GM19239 (cell line): ENCODE results near the gene ZNF512B.
"Not testable (repeated sequence)": the region's sequence is repeated elsewhere in the genome, so short reads cannot be mapped to it uniquely, and the experiment has no call there.

Experiments used
- DNase-seq: peaks from one replicate; pipeline ENCODE4 v3.0.0; 2011; ENCODE audit warnings: low spot score; ENCODE audit not compliant: insufficient read length
- FAIRE-seq: peaks from 2 replicates; lab custom pipeline; 2011; peaks lifted over from hg19 to GRCh38; lab: Jason Lieb, UNC

The ZNF512B gene

DNA sequence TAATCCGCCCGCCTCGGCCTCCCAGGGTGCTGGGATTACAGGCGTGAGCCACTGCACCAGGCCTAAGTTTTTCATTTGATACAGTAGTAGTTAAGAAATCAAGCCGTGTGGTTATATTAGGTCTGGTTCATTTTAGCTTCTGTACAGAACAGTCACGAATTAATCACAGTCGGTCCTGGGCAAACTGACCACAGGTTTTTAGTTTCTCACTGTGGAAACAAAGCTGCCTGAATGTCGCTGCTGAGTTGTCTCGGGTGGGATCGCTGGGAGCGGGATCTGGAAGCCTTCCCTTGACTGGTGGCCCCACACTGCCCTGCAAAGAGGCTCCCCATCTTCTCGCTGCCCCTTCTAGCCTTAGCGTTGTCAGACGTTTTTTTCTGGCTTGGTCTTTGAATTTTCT is 32.1 kb downstream of the ZNF512B start:
- DNase-seq (no peak), FAIRE-seq (no peak)

GRCh38 chr20:63935447-63935846 is 34.3 kb downstream of the ZNF512B start:
- no peak for FAIRE-seq

GRCh38 chr20:63934271-63935068 is 35.3 kb downstream of the ZNF512B start:
- DNase-seq = no peak
- FAIRE-seq = no peak

More at GRCh38 chr20:63935447-63935846, 34.3 kb downstream of the ZNF512B start:
- no peak for DNase-seq

DNA sequence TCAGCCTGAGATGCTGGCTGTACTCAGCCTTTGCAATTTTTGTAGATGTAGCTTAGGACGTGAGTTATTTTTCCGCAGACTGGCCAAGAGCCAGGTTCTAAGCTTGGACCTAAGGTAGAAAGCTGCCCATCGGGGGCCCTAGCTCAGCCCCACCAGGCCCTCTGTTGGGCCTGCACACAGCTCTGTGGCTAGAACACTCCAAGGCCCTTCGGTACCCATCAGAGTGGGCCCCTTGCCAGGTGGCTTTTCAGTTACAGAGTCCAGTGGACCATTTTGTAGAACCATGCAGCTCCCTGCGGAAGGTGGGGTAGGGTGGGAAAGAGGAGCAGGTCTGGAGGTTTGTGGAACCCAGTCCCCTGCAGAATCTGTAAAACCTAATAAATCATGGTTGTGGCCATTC is 36.1 kb downstream of the ZNF512B start:
- DNase-seq (no peak), FAIRE-seq (no peak)

DNA sequence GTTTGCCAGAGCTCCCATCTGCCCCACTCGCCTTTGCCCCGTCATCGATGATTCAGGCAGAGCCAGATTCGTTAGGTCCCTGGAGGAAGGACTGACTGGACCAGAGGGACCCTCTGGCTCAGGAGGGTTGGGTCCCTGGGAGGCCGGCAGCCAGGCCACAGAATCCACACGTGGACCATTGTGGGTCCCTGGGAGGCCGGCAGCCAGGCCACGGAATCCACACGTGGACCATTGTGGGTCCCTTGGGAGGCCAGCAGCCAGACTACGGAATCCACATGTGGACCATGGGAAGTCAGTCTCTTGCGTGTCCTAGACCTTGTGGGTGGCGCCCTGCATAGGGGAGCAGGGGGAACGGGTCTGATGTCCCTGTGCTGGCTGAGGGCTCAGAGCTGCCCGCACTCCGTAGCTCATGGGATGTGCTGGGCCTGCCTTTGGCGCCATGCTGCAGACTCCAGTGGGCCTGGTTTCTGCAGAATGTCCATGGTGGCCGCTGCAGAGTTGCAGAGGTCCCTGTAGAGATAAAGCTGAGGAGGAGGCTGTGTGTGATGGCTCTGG is 37.0 kb downstream of the ZNF512B start:
- FAIRE-seq = no peak
- no peak for DNase-seq

DNA sequence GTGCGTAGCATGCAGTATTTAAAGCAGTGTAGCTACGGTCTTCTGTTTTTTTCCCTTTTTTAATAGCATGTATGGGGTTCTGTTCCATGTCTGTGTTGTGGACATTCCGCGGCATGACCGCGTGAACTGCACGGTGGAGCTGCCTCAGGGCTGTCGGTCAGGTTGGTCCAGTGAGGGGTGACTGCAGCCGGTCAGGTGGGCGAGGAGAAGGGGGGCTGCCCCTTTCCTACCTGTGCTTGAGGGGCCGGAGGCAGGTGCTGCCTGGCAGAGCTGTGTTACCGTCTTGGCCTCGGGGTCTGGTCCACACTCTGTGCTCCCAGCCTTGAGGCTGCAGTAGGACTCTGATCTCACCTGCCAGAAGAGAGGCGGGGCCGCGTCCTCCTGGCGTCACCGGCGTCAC is 38.0 kb downstream of the ZNF512B start:
- DNase-seq = no peak
- no peak for FAIRE-seq

DNA sequence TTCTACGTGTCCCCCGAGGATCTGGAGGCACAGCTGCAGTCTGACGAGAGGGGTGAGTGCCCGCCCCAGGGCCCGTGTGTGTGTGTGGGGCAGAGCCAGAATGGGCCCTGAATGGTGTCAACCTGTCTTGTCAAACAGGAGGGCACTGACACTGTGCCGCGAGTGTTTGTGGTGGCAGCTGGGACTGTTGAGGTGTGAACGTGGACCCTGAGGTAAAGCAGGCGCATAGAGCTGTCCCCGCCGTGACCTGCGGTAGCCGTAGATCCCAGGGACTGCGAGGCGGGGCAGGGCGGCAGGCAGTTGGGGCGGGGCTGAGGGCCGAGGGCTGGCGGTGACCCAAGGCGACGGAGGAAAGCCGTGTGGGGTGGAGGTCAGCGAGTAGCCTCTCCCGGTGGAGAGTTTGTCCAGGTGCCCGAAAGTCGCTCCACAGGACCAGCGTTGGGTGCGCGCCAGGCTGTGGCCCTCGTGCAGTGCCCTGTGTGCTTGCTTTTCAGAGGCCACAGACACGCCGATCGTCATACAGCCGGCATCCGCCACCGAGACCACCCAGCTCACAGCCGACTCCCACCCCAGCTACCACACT is 38.7 kb downstream of the ZNF512B start:
- DNase-seq (no peak), FAIRE-seq (no peak)

DNA sequence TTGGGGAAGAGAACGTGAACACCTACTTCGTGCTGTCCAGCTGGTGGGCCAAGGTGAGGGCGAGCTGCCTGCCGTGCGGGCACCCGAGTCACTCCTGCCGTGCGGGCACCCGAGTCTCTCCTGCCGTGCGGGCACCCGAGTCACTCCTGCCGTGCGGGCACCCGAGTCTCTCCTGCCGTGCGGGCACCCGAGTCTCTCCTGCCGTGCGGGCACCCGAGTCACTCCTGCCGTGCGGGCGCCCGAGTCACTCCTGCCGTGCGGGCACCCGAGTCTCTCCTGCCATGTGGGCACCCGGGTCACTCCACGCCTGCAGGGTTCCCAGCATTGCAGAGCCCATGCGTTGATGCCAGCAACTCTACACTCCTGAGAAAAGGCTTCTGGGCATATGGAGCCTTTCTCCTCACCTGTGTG is 40.3 kb downstream of the ZNF512B start:
- DNase-seq, FAIRE-seq: not testable (repeated sequence)

DNA sequence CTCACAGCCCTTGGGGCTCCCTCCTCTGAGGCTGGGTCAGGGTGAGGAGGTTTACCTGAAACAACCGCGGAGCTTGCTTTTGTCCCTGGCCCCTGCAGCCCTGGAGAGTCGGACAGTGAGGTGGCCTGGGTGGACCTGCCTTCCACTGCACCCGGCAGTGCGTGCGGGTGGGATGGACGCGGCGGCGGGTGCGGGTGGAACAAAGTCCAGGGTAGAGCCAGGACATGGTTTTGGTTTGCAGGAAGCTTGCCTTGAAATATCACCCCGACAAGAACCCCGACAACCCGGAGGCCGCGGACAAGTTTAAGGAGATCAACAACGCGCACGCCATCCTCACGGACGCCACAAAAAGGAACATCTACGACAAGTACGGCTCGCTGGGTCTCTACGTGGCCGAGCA is 40.7 kb downstream of the ZNF512B start:
- no peak for DNase-seq

DNA sequence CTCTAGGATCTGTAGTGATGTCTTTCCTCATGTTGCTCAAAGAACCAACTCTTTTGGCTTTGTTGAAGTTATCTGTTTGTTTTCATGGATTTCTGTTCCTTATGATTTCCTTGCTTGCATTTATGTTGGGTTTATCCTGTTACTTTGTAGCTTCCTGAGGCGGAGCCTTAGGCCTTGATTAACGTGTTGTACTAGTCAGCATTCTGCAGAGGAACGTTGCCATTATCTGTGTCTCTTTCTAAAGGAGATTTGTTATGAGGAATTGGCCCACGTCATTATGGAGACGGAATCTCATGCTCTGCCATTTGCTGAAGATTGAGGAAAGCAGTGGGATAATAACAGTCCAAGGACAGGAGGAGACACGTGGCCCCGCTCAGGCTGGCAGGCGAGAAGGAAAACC is 43.4 kb downstream of the ZNF512B start:
- DNase-seq (no peak), FAIRE-seq (no peak)

More for the DNA sequence above, 40.7 kb downstream of the ZNF512B start:
- no peak for FAIRE-seq

- FAIRE-seq = no peak
- DNase-seq = no peak
These were observed 45.5 kb downstream of the ZNF512B start for GRCh38 chr20:63924241-63924640.

DNA sequence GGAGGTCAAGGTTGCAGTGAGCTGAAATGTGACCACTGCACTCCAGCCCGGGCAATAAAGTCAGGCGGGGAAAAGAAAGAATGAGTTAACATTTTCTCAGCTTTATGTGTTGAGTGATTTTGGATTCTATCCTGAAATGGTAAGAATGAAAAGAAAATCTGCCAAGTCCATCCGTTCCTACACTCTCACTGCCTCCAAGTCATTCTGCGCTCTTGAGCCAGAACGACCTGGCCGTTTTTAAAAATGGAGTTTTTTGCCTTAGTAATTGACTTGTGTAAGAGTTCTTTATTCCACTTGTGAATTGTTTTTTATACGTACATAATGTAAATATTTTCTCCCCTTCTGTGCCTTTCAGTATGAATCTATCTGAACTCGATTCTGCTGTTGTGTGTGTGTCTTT is 46.1 kb downstream of the ZNF512B start:
- DNase-seq = no peak
- FAIRE-seq = no peak

DNA sequence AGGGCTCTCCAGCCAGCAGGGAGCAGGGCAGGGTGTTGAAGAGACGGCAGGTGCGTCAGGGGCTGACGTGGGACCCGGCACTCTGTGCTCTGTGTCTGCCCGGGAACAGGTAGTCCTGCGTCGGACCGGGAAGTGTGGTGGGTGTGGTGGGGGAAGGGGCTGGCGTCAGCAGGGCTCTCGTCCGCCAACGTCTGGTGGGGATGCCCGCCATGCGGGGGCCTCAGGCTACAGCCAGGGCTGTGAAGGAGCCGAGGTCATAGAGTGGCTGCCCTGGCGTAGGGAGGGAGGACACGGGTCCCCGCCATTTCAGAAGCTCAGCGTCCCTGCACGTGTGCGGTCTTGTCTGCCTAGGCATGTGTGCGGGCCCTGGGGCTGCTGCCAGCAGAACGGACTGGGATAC is 49.5 kb downstream of the ZNF512B start:
- FAIRE-seq = no peak
- no peak for DNase-seq

DNA sequence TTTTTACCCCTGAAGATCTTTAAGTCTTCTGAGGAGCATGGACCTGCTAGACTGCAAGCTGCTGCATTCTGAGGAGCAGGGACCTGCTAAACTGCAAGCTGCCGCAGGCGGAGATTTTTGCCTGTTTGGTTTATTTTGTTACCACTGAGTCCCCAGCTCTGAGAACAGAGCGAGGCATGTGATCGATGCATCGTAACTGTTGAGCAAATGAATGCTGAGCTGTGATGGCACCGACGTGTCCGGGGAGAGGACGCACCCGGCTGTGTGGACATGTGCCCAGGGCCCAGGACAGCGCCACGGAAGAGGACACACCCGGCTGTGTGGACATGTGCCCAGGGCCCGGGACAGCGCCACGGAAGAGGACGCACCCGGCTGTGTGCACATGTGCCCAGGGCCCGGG is 50.6 kb downstream of the ZNF512B start:
- DNase-seq = no peak

GRCh38 chr20:63917811-63918210 is 51.9 kb downstream of the ZNF512B start:
- FAIRE-seq (no peak), DNase-seq (no peak)

More for the DNA sequence above, 50.6 kb downstream of the ZNF512B start:
- no peak for FAIRE-seq

DNA sequence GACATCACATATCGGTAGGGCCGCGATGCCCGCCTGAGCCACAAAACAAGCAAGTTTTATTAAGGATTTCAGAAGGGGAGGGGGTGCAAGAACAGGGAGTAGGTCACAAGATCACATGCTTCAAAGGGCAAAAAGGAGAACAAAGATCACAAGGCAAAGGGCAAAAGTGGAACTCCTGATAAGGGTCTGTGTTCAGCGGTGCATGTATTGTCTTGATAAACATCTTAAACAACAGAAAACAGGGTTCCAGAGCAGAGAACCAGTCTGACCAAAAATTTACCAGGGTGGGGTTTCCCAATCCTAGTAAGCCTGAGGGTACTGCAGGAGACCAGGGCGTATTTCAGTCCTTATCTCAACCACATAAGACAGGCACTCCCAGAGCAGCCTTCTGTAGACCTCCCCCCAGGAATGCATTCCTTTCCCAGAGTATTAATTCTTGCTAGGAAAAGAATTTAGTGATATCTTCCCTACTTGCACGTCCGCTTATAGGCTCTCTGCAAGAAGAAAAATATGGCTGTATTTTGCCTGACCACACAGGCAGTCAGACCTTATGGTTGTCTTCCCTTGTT is 53.3 kb downstream of the ZNF512B start:
- DNase-seq, FAIRE-seq: not testable (repeated sequence)

DNA sequence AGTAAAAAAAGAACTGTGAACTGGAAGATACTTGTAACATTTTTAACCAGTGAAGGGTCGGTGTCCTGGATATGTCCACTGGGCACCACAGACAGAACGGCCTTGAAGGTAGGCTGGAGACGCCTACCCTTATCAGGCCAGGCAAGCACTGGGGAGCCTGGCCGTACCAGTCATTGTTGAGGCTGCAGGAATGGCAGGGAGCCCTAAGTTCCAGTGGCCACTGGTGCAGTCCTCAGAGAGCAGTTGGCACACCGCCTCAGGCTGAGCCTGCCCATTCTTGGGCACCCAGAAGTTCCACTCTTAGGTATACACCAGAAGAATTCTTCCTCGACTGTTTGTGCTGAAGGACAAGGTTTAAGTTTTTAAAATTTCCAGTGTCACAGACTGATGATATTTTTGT is 54.3 kb downstream of the ZNF512B start:
- DNase-seq = no peak
- FAIRE-seq = no peak

DNA sequence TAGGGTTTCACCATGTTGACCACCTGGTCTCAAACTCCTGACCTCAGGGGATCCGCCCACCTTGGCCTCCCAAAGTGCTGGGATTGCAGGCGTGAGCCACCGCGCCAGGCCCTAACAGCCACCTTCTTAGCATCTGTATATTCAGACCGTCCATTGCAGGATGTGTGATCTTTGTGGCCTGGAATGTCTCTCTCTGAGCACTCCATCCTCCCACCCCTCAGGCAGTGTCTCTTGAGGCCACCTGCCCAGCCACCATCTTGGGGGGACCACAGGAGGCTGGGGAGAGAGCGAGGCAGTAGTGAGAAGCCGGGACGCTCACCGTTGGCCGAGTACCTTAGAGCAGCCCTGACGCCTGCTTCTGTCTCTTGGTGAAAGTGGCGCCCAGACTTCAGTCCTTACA is 56.0 kb downstream of the ZNF512B start:
- FAIRE-seq = no peak
- no peak for DNase-seq

DNA sequence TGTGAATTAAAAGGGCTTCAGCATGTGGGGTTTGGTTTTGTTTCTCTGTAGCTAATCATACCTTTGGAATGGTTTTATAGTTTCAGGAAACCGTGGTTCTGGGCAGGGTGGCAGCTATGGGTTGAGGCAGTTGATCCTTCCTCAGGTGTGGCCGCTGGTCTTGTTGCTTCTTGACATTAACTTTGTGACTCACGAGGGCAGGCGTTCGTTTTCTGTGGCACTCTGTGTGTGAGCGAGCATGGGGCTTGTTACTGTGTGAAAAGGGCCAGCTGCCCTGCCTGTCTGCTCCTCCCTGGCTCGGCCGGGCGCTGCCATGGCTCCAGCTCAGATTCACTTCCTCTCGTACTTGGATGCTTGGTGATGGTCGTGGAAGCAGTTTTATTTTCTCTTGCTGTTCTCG is 58.6 kb downstream of the ZNF512B start:
- DNase-seq = no peak

GRCh38 chr20:63908008-63908682 is 61.6 kb downstream of the ZNF512B start:
- DNase-seq = no peak
- no peak for FAIRE-seq

More for the DNA sequence above, 58.6 kb downstream of the ZNF512B start:
- no peak for FAIRE-seq
